Measurements from ENCODE around the gene DPH2. TPM values are rescaled to one million over a fixed set of nuclear protein-coding genes. Genes with fewer than 3 reads are reported as not detected.

DPH2 gene
- polyA plus RNA-seq, 1 of the 3 experiments (the other 2 are of a cell fraction), result 76.9 TPM

DNA sequence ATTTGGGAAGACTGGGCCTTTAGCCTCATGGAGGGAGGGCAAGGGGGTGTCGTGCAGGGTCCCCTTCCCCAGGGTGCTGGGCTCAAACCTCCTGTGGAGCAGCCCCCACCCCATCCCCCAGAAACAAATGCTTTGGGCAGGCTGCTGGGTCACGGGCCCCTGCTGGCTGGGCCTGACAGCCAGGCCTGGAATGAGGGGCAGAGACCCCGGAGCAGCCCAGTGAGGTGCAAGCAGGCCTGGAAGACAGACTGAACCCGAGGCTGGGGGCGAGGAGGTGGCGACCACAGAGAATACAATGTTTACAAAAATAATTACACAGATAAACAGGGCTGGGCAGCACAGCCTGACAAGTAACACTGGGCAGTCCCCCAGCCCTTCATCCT, 26.9 kb downstream of the DPH2 start:
- no peak overlapping the region for H3K9ac ChIP-seq
- no peaks in the 10 kb centered on the region for H3K79me2 ChIP-seq (ENCODE audit: insufficient read depth)
- no peaks in the 10 kb centered on the region for H4K20me1 ChIP-seq (ENCODE audit: insufficient read depth)
- DNase-seq, result peak; percentile 74
- no peaks in the 10 kb centered on the region for H3K27me3 ChIP-seq (ENCODE audit: insufficient read depth)
- H3K4me3 ChIP-seq (ENCODE audit: low read depth in 2 of 2, low read length in 1 of 2), result no peak overlapping the region; a peak in 1 of 4 replicates
- peak overlapping the region in 1 of 2 experiments; percentile 99; a peak in 2 of 4 replicates for H3K27ac ChIP-seq (ENCODE audit: low read depth in 2 of 2, low read length in 1 of 2)
- ChIA-PET CTCF (interaction anchor here (1.0 to 20.6 kb wide), 3 partner anchors 8 to 29 kb away, joined by 3 to 598 read pairs (median 12); partner anchors contain the start of gene SLC6A9), POLR2A (interaction anchor here (0.8 to 1.2 kb wide), 3 partner anchors 9 to 37 kb away, joined by 3 to 5 read pairs (median 4); no protein-coding TSS in a partner anchor)
- no peaks in the 10 kb centered on the region for H3K9me3 ChIP-seq
- H2AFZ ChIP-seq (ENCODE audit: low read depth), result no peak overlapping the region
- H3K9me2 ChIP-seq, result no peaks in the 10 kb centered on the region
- H3K36me3 ChIP-seq (replicated peaks in 1 of 2; ENCODE audit: control insufficient read depth in 1 of 2, insufficient read depth in 2 of 2, low read length in 1 of 2), result no peaks in the 10 kb centered on the region
- TF ChIP-seq JUND (IDR thresholded peaks at IDR 0.05) (no peak), SIN3A (IDR thresholded peaks at IDR 0.05; ENCODE audit: borderline replicate concordance, low read depth, low read length) (no peak), EP300 (IDR thresholded peaks at IDR 0.05; ENCODE audit: borderline replicate concordance in 1 of 2, low read depth in 1 of 2, low read length in 1 of 2) (peak in 1 of 2 experiments; percentile 45; a peak in 2 of 4 replicates)
- 76% methylated on average over 5 of the region's 6 CpGs for WGBS (ENCODE audit: low lambda C conversion rate)
- H3K4me1 ChIP-seq (ENCODE audit: control insufficient read depth in 1 of 2, insufficient read depth in 2 of 2, low read depth in 1 of 2, low read length in 1 of 2), result peaks cover 0 to 72% of the 10 kb centered on the region in 2 experiments; a peak in 2 of 4 replicates
- no peak overlapping the region for H3K4me2 ChIP-seq
- peaks cover 4% of the 10 kb centered on the region for H3F3A ChIP-seq (replicated peaks; ENCODE audit: insufficient read depth)

GRCh38 chr1:43997295-43997999, 27.6 kb downstream of the DPH2 start:
- H3K27ac ChIP-seq (ENCODE audit: low read depth in 2 of 2, low read length in 1 of 2), result peak overlapping the region in 1 of 2 experiments; percentile 99; a peak in 2 of 4 replicates
- H3K9ac ChIP-seq, result no peak overlapping the region
- H3K27me3 ChIP-seq (ENCODE audit: insufficient read depth), result no peaks in the 10 kb centered on the region
- no peaks in the 10 kb centered on the region for H4K20me1 ChIP-seq (ENCODE audit: insufficient read depth)
- no peak overlapping the region for H3K4me3 ChIP-seq (ENCODE audit: low read depth in 2 of 2, low read length in 1 of 2)
- H3K4me2 ChIP-seq, result no peak overlapping the region
- CTCF ChIA-PET, result interaction anchor here (0.9 to 20.6 kb wide), 3 partner anchors 8 to 62 kb away, joined by 3 to 598 read pairs (median 3); partner anchors contain the start of gene SLC6A9
- H3K36me3 ChIP-seq (replicated peaks in 1 of 2; ENCODE audit: control insufficient read depth in 1 of 2, insufficient read depth in 2 of 2, low read length in 1 of 2), result no peaks in the 10 kb centered on the region
- H3F3A ChIP-seq (replicated peaks; ENCODE audit: insufficient read depth), result peaks cover 4% of the 10 kb centered on the region
- H3K4me1 ChIP-seq (ENCODE audit: control insufficient read depth in 1 of 2, insufficient read depth in 2 of 2, low read depth in 1 of 2, low read length in 1 of 2), result peaks cover 0 to 67% of the 10 kb centered on the region in 2 experiments; a peak in 2 of 4 replicates
- no peaks in the 10 kb centered on the region for H3K9me3 ChIP-seq
- peak; percentile 62 for DNase-seq
- TF ChIP-seq SMC3 (IDR thresholded peaks at IDR 0.05; ENCODE audit: low read depth, low read length), result no peak
- no peak for TF ChIP-seq ZBTB33 (IDR thresholded peaks at IDR 0.05; ENCODE audit: borderline replicate concordance, low read depth)
- TF ChIP-seq POLR2AphosphoS5 (IDR thresholded peaks at IDR 0.05; ENCODE audit: low read depth, low read length), result no peak
- TF ChIP-seq FOXJ3 (CRISPR knock-in tag; IDR thresholded peaks at IDR 0.05), result no peak
- no peak for TF ChIP-seq SIN3A (IDR thresholded peaks at IDR 0.05; ENCODE audit: borderline replicate concordance, low read depth, low read length)
- no peak for TF ChIP-seq TCF12 (IDR thresholded peaks at IDR 0.05)
- TF ChIP-seq EP300 (IDR thresholded peaks at IDR 0.05; ENCODE audit: borderline replicate concordance in 1 of 2, low read depth in 1 of 2, low read length in 1 of 2), result no peak
- TF ChIP-seq RAD21 (IDR thresholded peaks at IDR 0.05; ENCODE audit: low read length), result no peak
- no peak for TF ChIP-seq YY1 (IDR thresholded peaks at IDR 0.05; ENCODE audit: low read depth)
- TF ChIP-seq REST (IDR thresholded peaks at IDR 0.05; ENCODE audit: low read depth, low read length), result no peak
- no peak for TF ChIP-seq ELF1 (IDR thresholded peaks at IDR 0.05)
- no peak for TF ChIP-seq FOSL2 (IDR thresholded peaks at IDR 0.05; ENCODE audit: borderline replicate concordance, low read depth)
- no peak for TF ChIP-seq MXI1 (IDR thresholded peaks at IDR 0.05; ENCODE audit: low read depth, low read length)
- TF ChIP-seq EZH2phosphoT487 (IDR thresholded peaks at IDR 0.05; ENCODE audit: borderline replicate concordance, low read depth), result no peak
- TF ChIP-seq FOXM1 (IDR thresholded peaks at IDR 0.05; ENCODE audit: low read depth), result no peak
- no peak for TF ChIP-seq TAF1 (IDR thresholded peaks at IDR 0.05; ENCODE audit: borderline replicate concordance, low read depth, low read length)
- no peak for TF ChIP-seq RCOR1 (IDR thresholded peaks at IDR 0.05; ENCODE audit: low read length)
- TF ChIP-seq RFX5 (IDR thresholded peaks at IDR 0.05; ENCODE audit: low read length), result no peak
- TF ChIP-seq NFIC (IDR thresholded peaks at IDR 0.05; ENCODE audit: borderline replicate concordance), result no peak
- TF ChIP-seq TEAD4 (IDR thresholded peaks at IDR 0.05; ENCODE audit: borderline replicate concordance, insufficient read depth), result no peak
- WGBS (ENCODE audit: low lambda C conversion rate), result 95% methylated on average over 10 of the region's 22 CpGs
- no peaks in the 10 kb centered on the region for H3K9me2 ChIP-seq
- H2AFZ ChIP-seq (ENCODE audit: low read depth), result no peak overlapping the region
- H3K79me2 ChIP-seq (ENCODE audit: insufficient read depth), result no peaks in the 10 kb centered on the region
- POLR2A ChIA-PET, result no interaction called here

Measured in SK-N-SH (cell line).